Tibial artery (tissue), 4 donors: ENCODE results near the gene CRYZ.

Source experiments
- DNase-seq, 2 donors: peaks; one replicate each; pipeline ENCODE4 v3.0.0-alpha.2; 2019
- H3K27ac ChIP-seq, 2 donors: fragments of 200-600 bp; sonication (generic) in 1 of 2; 1 replicate in 1 of 2; 2 replicates in 1 of 2; pipeline ENCODE4 v1.5.1; 2018 to 2019; ENCODE audit warnings: mild to moderate bottlenecking in 1 of 2
- H3K27me3 ChIP-seq, 2 donors: fragments of 200-600 bp; sonication (generic) in 1 of 2; one replicate each; pipeline versions ENCODE4 v1.5.1 to v1.6.0; 2016 to 2019
- H3K36me3 ChIP-seq, 3 donors: fragments of 200-600 bp; sonication (generic) in 2 of 3; one replicate each; pipeline ENCODE4 v1.5.1; 2016 to 2019; ENCODE audit warnings: mild to moderate bottlenecking in 2 of 3
- H3K4me1 ChIP-seq, 4 donors: fragments of 200-600 bp; sonication (generic) in 2 of 4; 1 replicate in 3 of 4; 2 replicates in 1 of 4; pipeline ENCODE4 v1.5.1; 2016 to 2019
- H3K4me3 ChIP-seq, 2 donors: fragments of 200-600 bp; sonication (generic) in 1 of 2; 1 replicate in 1 of 2; 2 replicates in 1 of 2; pipeline ENCODE4 v1.5.1; 2018 to 2019; ENCODE audit warnings: mild to moderate bottlenecking in 2 of 2
- H3K9me3 ChIP-seq, 3 donors: fragments of 200-600 bp; sonication (generic) in 1 of 3; one replicate each; pipeline ENCODE4 v1.5.1; 2016 to 2019
- CTCF ChIP-seq, 2 experiments: fragments of 200-600 bp in 1 of 2; fragments of 450-650 bp in 1 of 2; IDR thresholded peaks; one replicate each; pipeline ENCODE4 v1.5.1; 2017 to 2019; ENCODE audit warnings: antibody characterized with exemption in 2 of 2, mild to moderate bottlenecking in 1 of 2, moderate library complexity in 1 of 2
- intact Hi-C: fragments of 100-400 bp; cut with DNase I; formaldehyde crosslinking; loops from one replicate; pipeline ENCODE4 v1.15.0; 2023; ENCODE audit warnings: low total_unique reads

The CRYZ gene

GRCh38 chr1:74732960-74733603, at the start of gene CRYZ, which contains the start of gene TYW3:
TSS of gene CRYZ (minus strand) at chr1:74733050. CDS start at chr1:74724821, 8,229 bp downstream.
TSS of gene TYW3 (plus strand) at chr1:74733152. CDS start at chr1:74733245, 93 bp downstream.
- Histone ChIP-seq H3K4me1 (peaks cover 0 to 60% (median 37%) of the 10 kb centered on the region in 4 donors), H3K9me3 (no peaks in the 10 kb centered on the region), H3K4me3 (peak within 1 kb of the TSS; percentile 67 to 74), H3K36me3 (peaks cover 11 to 16% (median 15%) of the 10 kb centered on the region in 3 donors), H3K27ac (peak within 1 kb of the TSS; percentile 84), H3K27me3 (no peaks in the 10 kb centered on the region)
- no peak for TF ChIP-seq CTCF (IDR thresholded peaks at IDR 0.05)
- DNase-seq = peak; percentile 92 to 95
- intact Hi-C loops = loop anchor here (10.0 kb wide), 1 partner anchor 538 kb away; the partner anchor contains the start of genes FPGT and LRRIQ3

DNA sequence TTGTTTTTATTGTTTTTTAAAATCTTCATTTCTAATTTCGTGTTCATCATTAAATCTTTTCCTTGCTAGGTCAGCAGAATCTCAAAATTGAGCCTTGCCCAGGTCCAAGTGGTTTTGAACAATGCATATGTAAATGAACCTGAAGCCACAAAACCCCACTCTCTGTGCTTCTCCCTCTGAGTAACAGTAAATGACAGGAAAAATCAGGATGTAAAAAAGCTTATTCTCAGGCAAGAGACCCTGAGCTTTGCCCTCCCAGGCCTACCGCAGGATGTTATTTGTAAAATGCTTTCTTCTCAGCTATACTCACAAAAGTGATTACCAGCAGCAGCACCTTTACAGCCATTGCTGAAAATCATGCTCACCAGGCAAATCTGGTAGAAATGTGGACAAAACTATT, 47.7 kb upstream of the CRYZ start:
- H3K4me3 ChIP-seq = no peak overlapping the region
- intact Hi-C loops = no loop called here
- no peaks in the 10 kb centered on the region for H3K36me3 ChIP-seq
- no peaks in the 10 kb centered on the region for H3K9me3 ChIP-seq
- no peaks in the 10 kb centered on the region for H3K4me1 ChIP-seq
- no peak overlapping the region for H3K27ac ChIP-seq
- H3K27me3 ChIP-seq = no peaks in the 10 kb centered on the region
- DNase-seq = no peak
- no peak for TF ChIP-seq CTCF (IDR thresholded peaks at IDR 0.05)

DNA sequence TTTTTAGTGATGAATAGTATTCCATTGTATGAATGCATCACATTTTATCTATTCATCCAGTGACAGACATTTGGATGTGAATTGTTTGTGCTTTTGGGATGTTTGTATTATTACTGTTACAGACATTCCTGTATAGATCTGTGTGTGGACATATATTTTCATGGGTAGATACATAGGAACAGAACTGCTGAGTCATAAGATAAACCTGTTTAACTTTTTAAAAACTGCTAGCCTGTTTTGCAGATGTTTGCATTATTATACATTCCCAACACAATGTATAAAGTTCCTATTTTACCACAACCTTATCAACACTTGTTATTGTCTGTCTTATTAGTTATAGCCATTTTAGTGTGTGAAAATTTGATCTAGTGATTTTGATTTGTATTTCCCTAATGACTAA, 46.9 kb upstream of the CRYZ start:
- intact Hi-C loops = no loop called here
- Histone ChIP-seq H3K4me3 (no peak overlapping the region), H3K9me3 (no peaks in the 10 kb centered on the region), H3K4me1 (no peaks in the 10 kb centered on the region), H3K27me3 (no peaks in the 10 kb centered on the region), H3K36me3 (no peaks in the 10 kb centered on the region), H3K27ac (no peak overlapping the region)
- TF ChIP-seq CTCF (IDR thresholded peaks at IDR 0.05) = no peak
- DNase-seq = no peak

DNA sequence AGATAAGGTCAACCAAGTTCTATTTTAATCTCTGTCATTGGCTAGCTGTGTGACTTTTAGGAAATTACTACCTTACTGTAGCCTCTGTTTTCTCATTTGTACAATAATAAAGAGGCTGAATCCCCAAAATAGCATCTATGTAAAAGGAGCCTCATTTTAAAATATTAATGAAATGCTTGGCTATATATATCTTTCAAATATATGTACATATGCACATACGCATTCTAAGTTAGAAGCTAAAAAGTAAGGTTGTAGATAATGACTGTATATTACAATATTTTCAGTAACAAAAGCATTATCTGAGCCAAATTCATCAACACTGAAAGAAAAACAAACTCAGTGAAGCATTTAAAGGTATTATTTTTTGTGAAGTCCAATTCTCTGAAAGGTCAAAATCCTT, 44.7 kb upstream of the CRYZ start:
- no peak overlapping the region for H3K27ac ChIP-seq
- TF ChIP-seq CTCF (IDR thresholded peaks at IDR 0.05) = no peak
- no peaks in the 10 kb centered on the region for H3K4me1 ChIP-seq
- no peaks in the 10 kb centered on the region for H3K9me3 ChIP-seq
- H3K4me3 ChIP-seq = no peak overlapping the region
- DNase-seq = no peak
- no peaks in the 10 kb centered on the region for H3K36me3 ChIP-seq
- H3K27me3 ChIP-seq = no peaks in the 10 kb centered on the region
- intact Hi-C loops = no loop called here

- intact Hi-C loops = no loop called here
- Histone ChIP-seq H3K4me1 (no peaks in the 10 kb centered on the region), H3K36me3 (no peaks in the 10 kb centered on the region), H3K9me3 (no peaks in the 10 kb centered on the region), H3K4me3 (no peak overlapping the region), H3K27me3 (no peaks in the 10 kb centered on the region), H3K27ac (no peak overlapping the region)
- TF ChIP-seq CTCF (IDR thresholded peaks at IDR 0.05) = no peak
- no peak for DNase-seq
Observed at GRCh38 chr1:74775735-74776134, 42.9 kb upstream of the CRYZ start.
